Astrocyte (in vitro differentiated cells and primary cell): ENCODE results near the gene MYO3B.
"Not testable (repeated sequence)": the region's sequence is repeated elsewhere in the genome, so short reads cannot be mapped to it uniquely, and the experiment has no call there.

Experiments
- CTCF ChIP-seq: IDR thresholded peaks from 2 replicates; pipeline ENCODE4 v1.5.1; 2011; ENCODE audit warnings: low read depth, mild to moderate bottlenecking, inconsistent platforms, low read length, moderate library complexity; ENCODE audit not compliant: insufficient read depth
- EZH2 ChIP-seq: IDR thresholded peaks from 2 replicates; pipeline ENCODE4 v1.6.1; 2012; ENCODE audit warnings: mild to moderate bottlenecking, low read length, inconsistent platforms; ENCODE audit not compliant: insufficient read depth

- not testable (repeated sequence) for TF ChIP-seq CTCF, EZH2
Observed at GRCh38 chr2:170263728-170264521, 86.0 kb downstream of the MYO3B start.
